HCT116 (cell line): Measurements from ENCODE around the gene LIMS2.

Experiments
- EZH2 ChIP-seq: fragments of 200-600 bp; sonication (generic); IDR thresholded peaks from 2 replicates; pipeline ENCODE4 v1.6.1; 2017; ENCODE audit warnings: antibody characterized with exemption, mixed run types
- POLR2A ChIP-seq: IDR thresholded peaks from 2 replicates; pipeline ENCODE4 v1.7.0; 2011; ENCODE audit warnings: borderline replicate concordance; ENCODE audit not compliant: insufficient read depth, insufficient read length; ENCODE audit errors: extremely low read depth
- POLR2AphosphoS5 ChIP-seq: IDR thresholded peaks from 2 replicates; pipeline ENCODE4 v1.6.1; 2011; ENCODE audit warnings: mild to moderate bottlenecking, low read depth, low read length, moderate library complexity
- TCF7L2 ChIP-seq: IDR thresholded peaks from 2 replicates; pipeline ENCODE4 v1.7.0; 2011; ENCODE audit warnings: borderline replicate concordance, inconsistent platforms; ENCODE audit not compliant: insufficient read depth, insufficient read length; ENCODE audit errors: extremely low read depth
- TF ChIP-seq, protein P1 (sequence below), 3 experiments: fragments of 200-600 bp in 1 of 3; sonication (generic) in 1 of 3; IDR thresholded peaks in 2 of 3; conservative IDR thresholded peaks in 1 of 3; 2 replicates each; pipeline ENCODE4 v1.5.1; 2012 to 2017; ENCODE audit warnings: low read depth in 2 of 3, low read length in 2 of 3, antibody characterized with exemption in 1 of 3, borderline replicate concordance in 1 of 3, control low read depth in 1 of 3, mild to moderate bottlenecking in 1 of 3, mixed read lengths in 1 of 3, mixed run types in 1 of 3, moderate library complexity in 1 of 3; ENCODE audit not compliant: insufficient read depth in 1 of 3
- TF ChIP-seq, protein P2 (sequence below): IDR thresholded peaks from 2 replicates; pipeline ENCODE4 v1.6.1; 2012; ENCODE audit warnings: low read depth

DNA sequence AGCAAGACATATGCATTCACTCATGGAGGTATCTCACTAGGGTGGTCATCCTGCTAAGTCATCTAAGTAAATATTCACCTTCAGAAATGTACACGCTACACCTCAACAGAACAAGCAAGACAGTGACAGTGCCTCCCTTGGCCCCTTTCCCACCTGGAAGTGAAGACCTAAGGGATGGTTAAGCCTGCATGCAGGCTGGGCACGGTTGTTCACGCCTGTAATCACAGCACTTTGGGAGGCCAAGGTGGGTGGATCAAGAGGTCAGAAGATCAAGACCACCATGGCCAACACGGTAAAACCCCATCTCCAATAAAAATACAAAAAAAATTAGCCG, 4.4 kb downstream of the LIMS2 start:
- TF ChIP-seq, protein P1, sequence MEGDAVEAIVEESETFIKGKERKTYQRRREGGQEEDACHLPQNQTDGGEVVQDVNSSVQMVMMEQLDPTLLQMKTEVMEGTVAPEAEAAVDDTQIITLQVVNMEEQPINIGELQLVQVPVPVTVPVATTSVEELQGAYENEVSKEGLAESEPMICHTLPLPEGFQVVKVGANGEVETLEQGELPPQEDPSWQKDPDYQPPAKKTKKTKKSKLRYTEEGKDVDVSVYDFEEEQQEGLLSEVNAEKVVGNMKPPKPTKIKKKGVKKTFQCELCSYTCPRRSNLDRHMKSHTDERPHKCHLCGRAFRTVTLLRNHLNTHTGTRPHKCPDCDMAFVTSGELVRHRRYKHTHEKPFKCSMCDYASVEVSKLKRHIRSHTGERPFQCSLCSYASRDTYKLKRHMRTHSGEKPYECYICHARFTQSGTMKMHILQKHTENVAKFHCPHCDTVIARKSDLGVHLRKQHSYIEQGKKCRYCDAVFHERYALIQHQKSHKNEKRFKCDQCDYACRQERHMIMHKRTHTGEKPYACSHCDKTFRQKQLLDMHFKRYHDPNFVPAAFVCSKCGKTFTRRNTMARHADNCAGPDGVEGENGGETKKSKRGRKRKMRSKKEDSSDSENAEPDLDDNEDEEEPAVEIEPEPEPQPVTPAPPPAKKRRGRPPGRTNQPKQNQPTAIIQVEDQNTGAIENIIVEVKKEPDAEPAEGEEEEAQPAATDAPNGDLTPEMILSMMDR (IDR thresholded peaks at IDR 0.05 in 2 of 3, conservative IDR thresholded peaks at IDR 0.05 in 1 of 3; ENCODE audit: borderline replicate concordance in 1 of 3, insufficient read depth in 1 of 3, low read depth in 2 of 3, low read length in 2 of 3), result no peak
- no peak for TF ChIP-seq TCF7L2
- TF ChIP-seq POLR2AphosphoS5, result no peak
- TF ChIP-seq EZH2, result no peak
- TF ChIP-seq, protein P2, sequence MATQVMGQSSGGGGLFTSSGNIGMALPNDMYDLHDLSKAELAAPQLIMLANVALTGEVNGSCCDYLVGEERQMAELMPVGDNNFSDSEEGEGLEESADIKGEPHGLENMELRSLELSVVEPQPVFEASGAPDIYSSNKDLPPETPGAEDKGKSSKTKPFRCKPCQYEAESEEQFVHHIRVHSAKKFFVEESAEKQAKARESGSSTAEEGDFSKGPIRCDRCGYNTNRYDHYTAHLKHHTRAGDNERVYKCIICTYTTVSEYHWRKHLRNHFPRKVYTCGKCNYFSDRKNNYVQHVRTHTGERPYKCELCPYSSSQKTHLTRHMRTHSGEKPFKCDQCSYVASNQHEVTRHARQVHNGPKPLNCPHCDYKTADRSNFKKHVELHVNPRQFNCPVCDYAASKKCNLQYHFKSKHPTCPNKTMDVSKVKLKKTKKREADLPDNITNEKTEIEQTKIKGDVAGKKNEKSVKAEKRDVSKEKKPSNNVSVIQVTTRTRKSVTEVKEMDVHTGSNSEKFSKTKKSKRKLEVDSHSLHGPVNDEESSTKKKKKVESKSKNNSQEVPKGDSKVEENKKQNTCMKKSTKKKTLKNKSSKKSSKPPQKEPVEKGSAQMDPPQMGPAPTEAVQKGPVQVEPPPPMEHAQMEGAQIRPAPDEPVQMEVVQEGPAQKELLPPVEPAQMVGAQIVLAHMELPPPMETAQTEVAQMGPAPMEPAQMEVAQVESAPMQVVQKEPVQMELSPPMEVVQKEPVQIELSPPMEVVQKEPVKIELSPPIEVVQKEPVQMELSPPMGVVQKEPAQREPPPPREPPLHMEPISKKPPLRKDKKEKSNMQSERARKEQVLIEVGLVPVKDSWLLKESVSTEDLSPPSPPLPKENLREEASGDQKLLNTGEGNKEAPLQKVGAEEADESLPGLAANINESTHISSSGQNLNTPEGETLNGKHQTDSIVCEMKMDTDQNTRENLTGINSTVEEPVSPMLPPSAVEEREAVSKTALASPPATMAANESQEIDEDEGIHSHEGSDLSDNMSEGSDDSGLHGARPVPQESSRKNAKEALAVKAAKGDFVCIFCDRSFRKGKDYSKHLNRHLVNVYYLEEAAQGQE, result no peak
- no peak for TF ChIP-seq POLR2A
